IMR-90 (cell line): ENCODE data around the gene GMEB2. TPM values are rescaled to one million over a fixed set of nuclear protein-coding genes. Genes with fewer than 3 reads are reported as not detected.
"Not testable (repeated sequence)": the region's sequence is repeated elsewhere in the genome, so short reads cannot be mapped to it uniquely, and the experiment has no call there.

Experiments used
- ATAC-seq: fragments of 200-7000 bp; cut with Tn5 transposase; 2 replicates; pipeline ENCODE4 v1.9.1; 2020; ENCODE audit warnings: low read depth, mild to moderate bottlenecking, moderate library complexity
- BruUV-seq: library from RNA; stranded (reverse); fragments of 400-500 nt; replicated peaks from 2 replicates; lab custom pipeline; 2021; lab: Mats Ljungman, UMichigan
- CTCF ChIA-PET: fragments of 300-600 bp; formaldehyde crosslinking; extraction: SDS; loops from one replicate; lab custom pipeline; 2021; ENCODE audit warnings: antibody characterized with exemption; lab: Yijun Ruan, JAX
- POLR2A ChIA-PET: fragments of 300-600 bp; sonication (Branson Sonifier 250); formaldehyde crosslinking; loops from one replicate; lab custom pipeline; 2022; ENCODE audit warnings: antibody characterized with exemption; ENCODE audit not compliant: unreplicated experiment; lab: Charles Lee
- DNase-seq: peaks from one replicate; pipeline ENCODE4 v3.0.0; 2013
- H2AFZ ChIP-seq: replicated peaks from 2 replicates; pipeline ENCODE3; 2013; ENCODE audit warnings: low read length, mild to moderate bottlenecking; ENCODE audit not compliant: poor library complexity
- H2AK5ac ChIP-seq: 2 replicates; pipeline ENCODE4 v1.6.1; 2013; ENCODE audit warnings: low read depth, low read length, inconsistent platforms
- H2AK9ac ChIP-seq: replicated peaks from 2 replicates; pipeline ENCODE3; 2013; ENCODE audit warnings: mild to moderate bottlenecking, low read depth, low read length, moderate library complexity; ENCODE audit not compliant: poor library complexity
- H2BK120ac ChIP-seq: 2 replicates; pipeline ENCODE4 v1.6.1; 2013; ENCODE audit warnings: low read depth, low read length, inconsistent platforms
- H2BK15ac ChIP-seq: 3 replicates; pipeline ENCODE4 v1.6.1; 2013; ENCODE audit warnings: low read depth, low read length, inconsistent platforms
- H2BK20ac ChIP-seq: 2 replicates; pipeline ENCODE4 v1.6.1; 2013; ENCODE audit warnings: low read depth, mild to moderate bottlenecking, inconsistent platforms, low read length, moderate library complexity
- H2BK5ac ChIP-seq: 2 replicates; pipeline ENCODE4 v1.6.1; 2013; ENCODE audit warnings: mild to moderate bottlenecking, low read depth, low read length, inconsistent platforms; ENCODE audit not compliant: poor library complexity, severe bottlenecking
- H3K14ac ChIP-seq: replicated peaks from 2 replicates; pipeline ENCODE4 v1.6.1; 2013; ENCODE audit warnings: low read depth, low read length, inconsistent platforms
- H3K18ac ChIP-seq: 2 replicates; pipeline ENCODE4 v1.6.1; 2013; ENCODE audit warnings: low read depth, low read length, control low read depth
- H3K23ac ChIP-seq: 2 replicates; pipeline ENCODE4 v1.6.1; 2013; ENCODE audit warnings: low read depth, low read length, inconsistent platforms
- H3K27ac ChIP-seq: 2 replicates; pipeline ENCODE4 v1.5.1; 2013; ENCODE audit warnings: mild to moderate bottlenecking, control low read depth, low read length; ENCODE audit not compliant: insufficient read depth
- H3K27me3 ChIP-seq: 2 replicates; pipeline ENCODE4 v1.6.1; 2013; ENCODE audit warnings: low read length; ENCODE audit not compliant: control insufficient read depth, insufficient read depth
- H3K36me3 ChIP-seq: 2 replicates; pipeline ENCODE4 v1.6.1; 2013; ENCODE audit warnings: low read length, mixed read lengths; ENCODE audit not compliant: control insufficient read depth, insufficient read depth
- H3K4ac ChIP-seq: 2 replicates; pipeline ENCODE4 v1.6.1; 2013; ENCODE audit warnings: low read depth, low read length, inconsistent platforms
- H3K4me1 ChIP-seq: 2 replicates; pipeline ENCODE4 v1.6.1; 2013; ENCODE audit warnings: low read length, mixed read lengths; ENCODE audit not compliant: control insufficient read depth, insufficient read depth
- H3K4me2 ChIP-seq: 2 replicates; pipeline ENCODE4 v1.6.1; 2013; ENCODE audit warnings: low read depth, mild to moderate bottlenecking, control low read depth, low read length, moderate library complexity
- H3K4me3 ChIP-seq: 2 replicates; pipeline ENCODE4 v1.5.1; 2013; ENCODE audit warnings: low read depth, mild to moderate bottlenecking, control low read depth, low read length, moderate library complexity; ENCODE audit not compliant: insufficient read depth
- H3K56ac ChIP-seq: 2 replicates; pipeline ENCODE4 v1.6.1; 2013; ENCODE audit warnings: low read length, inconsistent platforms; ENCODE audit not compliant: insufficient read depth; ENCODE audit errors: extremely low read depth
- H3K79me1 ChIP-seq, 2 experiments: 2 replicates each; pipeline ENCODE4 v1.6.1; 2013; ENCODE audit warnings: low read length in 2 of 2, inconsistent platforms in 1 of 2, low read depth in 1 of 2
- H3K9ac ChIP-seq: 2 replicates; pipeline ENCODE4 v1.6.1; 2013; ENCODE audit warnings: low read depth, low read length, control low read depth
- H3K9me1 ChIP-seq: 2 replicates; pipeline ENCODE4 v1.6.1; 2013; ENCODE audit warnings: low read length, inconsistent platforms; ENCODE audit not compliant: insufficient read depth
- H3K9me3 ChIP-seq: 2 replicates; pipeline ENCODE4 v1.6.1; 2013; ENCODE audit warnings: low read length; ENCODE audit not compliant: control insufficient read depth, insufficient read depth
- H4K20me1 ChIP-seq: 2 replicates; pipeline ENCODE4 v1.6.1; 2013; ENCODE audit warnings: low read length, inconsistent platforms; ENCODE audit not compliant: insufficient read depth
- H4K5ac ChIP-seq: 2 replicates; pipeline ENCODE4 v1.6.1; 2013; ENCODE audit warnings: mild to moderate bottlenecking, low read depth, low read length, control low read depth
- H4K8ac ChIP-seq, 2 experiments: 2 replicates each; pipeline ENCODE4 v1.6.1; 2013; ENCODE audit warnings: low read depth in 2 of 2, low read length in 2 of 2, control low read depth in 1 of 2, inconsistent platforms in 1 of 2
- H4K91ac ChIP-seq: 2 replicates; pipeline ENCODE4 v1.6.1; 2013; ENCODE audit warnings: low read depth, low read length, inconsistent platforms; ENCODE audit not compliant: insufficient read depth
- WGBS, 2 experiments: methylation state at CpG; one replicate each; pipeline versions ENCODE4 v1.1.5 to v1.1.7; 2013; ENCODE audit warnings: missing lambda C conversion rate in 2 of 2; ENCODE audit not compliant: insufficient read length in 1 of 2; ENCODE audit errors: extremely low coverage in 2 of 2; 5-methylcytosine and 5-hydroxymethylcytosine counted together
- dilution Hi-C: fragments of 300-500 bp; cut with HindIII; formaldehyde crosslinking; loops from one replicate; pipeline ENCODE4 v1.14.3; 2018; ENCODE audit warnings: low sequenced_read_pairs; ENCODE audit not compliant: unreplicated experiment
- in situ Hi-C: fragments of 300-500 bp; cut with MboI; formaldehyde crosslinking; loops from 3 replicates; pipeline ENCODE4 v1.14.3; 2019; ENCODE audit warnings: low sequenced_read_pairs, inconsistent platforms, mixed read lengths
- intact Hi-C: fragments of 100-400 bp; cut with micrococcal nuclease; formaldehyde crosslinking; loops from 2 replicates; pipeline ENCODE4 v1.10.0; 2022
- polyA plus RNA-seq, 3 experiments: library from polyadenylated mRNA; depleted of rRNA; stranded (reverse); fragments of >200 nt; gene quantifications; 2 replicates each; pipeline ENCODE4 v1.2.3, GENCODE V29; 2012; ENCODE audit warnings: low replicate concordance in 1 of 3
- total RNA-seq: library from RNA; depleted of rRNA; stranded (reverse); fragments of >200 nt; gene quantifications from 2 replicates; pipeline ENCODE4 v1.2.3, GENCODE V29; 2012

The GMEB2 gene
- total and polyA plus RNA-seq, 2 of the 4 experiments (the other 2 are of a cell fraction): 5.0 to 10.0 TPM

GRCh38 chr20:63630956-63631355 is 4.1 kb upstream of the GMEB2 start:
- H3K4me1 ChIP-seq, intact Hi-C loops, H2AK5ac ChIP-seq, H3K56ac ChIP-seq, ATAC-seq, H3K23ac ChIP-seq, H3K4ac ChIP-seq, H3K4me2 ChIP-seq, in situ Hi-C loops, H3K9me1 ChIP-seq, H2BK20ac ChIP-seq, H3K9me3 ChIP-seq, H2BK5ac ChIP-seq, BruUV-seq, H4K91ac ChIP-seq, H3K4me3 ChIP-seq, dilution Hi-C loops, H3K36me3 ChIP-seq, H2BK15ac ChIP-seq, H2AK9ac ChIP-seq, H3K18ac ChIP-seq, H3K27ac ChIP-seq, H4K5ac ChIP-seq, H3K9ac ChIP-seq, H4K8ac ChIP-seq, DNase-seq, H3K14ac ChIP-seq, POLR2A ChIA-PET, H3K27me3 ChIP-seq, H4K20me1 ChIP-seq, H2BK120ac ChIP-seq, H2AFZ ChIP-seq, CTCF ChIA-PET: not testable (repeated sequence)
- WGBS, 2 experiments: 98% methylated on average over 6 of the region's 6 CpGs; no CpG with 5 or more reads in 1 of the 2 experiments
- peaks cover 19 to 28% of the 10 kb centered on the region in 2 experiments for H3K79me1 ChIP-seq
